AG09319 (cell line): ENCODE data around the gene XRCC5.
A peak's percentile ranks its signal among the peaks of the same experiment; 100 is the strongest.

Experiments used
- DNase-seq: peaks from one replicate; pipeline ENCODE4 v3.0.0-alpha.2; 2010; ENCODE audit warnings: low read depth; ENCODE audit errors: extremely low read depth
- TF ChIP-seq, protein P1 (sequence below): IDR thresholded peaks from 2 replicates; pipeline ENCODE4 v1.5.1; 2011; ENCODE audit warnings: low read depth, mild to moderate bottlenecking, inconsistent platforms, low read length, moderate library complexity

XRCC5 gene

GRCh38 chr2:216108967-216109921 lies at the start of gene XRCC5:
Gene XRCC5 (plus strand): TSS chr2:216109348. CDS start chr2:216109437, 89 bp downstream.
- TF ChIP-seq, protein P1, sequence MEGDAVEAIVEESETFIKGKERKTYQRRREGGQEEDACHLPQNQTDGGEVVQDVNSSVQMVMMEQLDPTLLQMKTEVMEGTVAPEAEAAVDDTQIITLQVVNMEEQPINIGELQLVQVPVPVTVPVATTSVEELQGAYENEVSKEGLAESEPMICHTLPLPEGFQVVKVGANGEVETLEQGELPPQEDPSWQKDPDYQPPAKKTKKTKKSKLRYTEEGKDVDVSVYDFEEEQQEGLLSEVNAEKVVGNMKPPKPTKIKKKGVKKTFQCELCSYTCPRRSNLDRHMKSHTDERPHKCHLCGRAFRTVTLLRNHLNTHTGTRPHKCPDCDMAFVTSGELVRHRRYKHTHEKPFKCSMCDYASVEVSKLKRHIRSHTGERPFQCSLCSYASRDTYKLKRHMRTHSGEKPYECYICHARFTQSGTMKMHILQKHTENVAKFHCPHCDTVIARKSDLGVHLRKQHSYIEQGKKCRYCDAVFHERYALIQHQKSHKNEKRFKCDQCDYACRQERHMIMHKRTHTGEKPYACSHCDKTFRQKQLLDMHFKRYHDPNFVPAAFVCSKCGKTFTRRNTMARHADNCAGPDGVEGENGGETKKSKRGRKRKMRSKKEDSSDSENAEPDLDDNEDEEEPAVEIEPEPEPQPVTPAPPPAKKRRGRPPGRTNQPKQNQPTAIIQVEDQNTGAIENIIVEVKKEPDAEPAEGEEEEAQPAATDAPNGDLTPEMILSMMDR = no peak
- DNase-seq = peak; percentile 94

- TF ChIP-seq, protein P1 = no peak
- DNase-seq = no peak
Observed at GRCh38 chr2:216064014-216064630, 45.0 kb upstream of the XRCC5 start.

DNA sequence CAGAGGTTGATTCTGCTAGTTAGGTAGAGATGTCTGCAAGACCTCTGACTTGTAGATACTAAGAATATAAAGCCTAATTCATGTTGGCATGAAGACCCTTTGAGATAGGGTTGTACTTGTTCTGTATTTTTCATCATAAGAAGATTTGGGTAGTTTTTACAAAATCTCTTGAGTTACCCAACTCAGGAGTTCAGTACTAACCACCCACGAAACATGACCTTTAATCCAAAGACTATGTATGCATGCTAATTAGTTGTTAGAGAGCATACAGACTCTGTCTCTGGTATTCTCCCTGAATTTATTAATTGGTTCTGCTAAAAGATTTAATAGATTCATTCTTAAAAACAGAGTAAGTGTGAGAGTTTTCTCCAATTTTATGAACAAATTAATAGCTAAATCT lies 44.5 kb upstream of the XRCC5 start:
- TF ChIP-seq, protein P1 = no peak
- DNase-seq = no peak

DNA sequence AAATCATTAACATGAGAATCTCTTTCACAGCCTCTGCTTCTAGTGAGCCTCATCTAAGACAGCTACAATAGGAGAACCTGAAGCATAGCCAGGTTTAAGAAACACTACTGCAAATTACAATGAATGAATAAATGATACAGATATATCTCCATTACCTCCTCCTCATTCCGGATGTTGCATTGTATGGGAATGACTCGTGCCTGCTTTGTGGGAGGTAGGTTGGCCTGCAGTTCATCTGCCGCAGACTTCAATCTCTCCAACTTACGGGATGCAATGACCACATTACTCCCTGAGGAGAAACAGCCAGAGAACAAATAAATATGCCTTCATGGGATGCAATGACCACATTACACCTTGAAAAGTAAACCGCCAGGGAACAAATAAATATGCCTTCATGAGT lies 42.9 kb upstream of the XRCC5 start:
- TF ChIP-seq, protein P1 = no peak
- no peak for DNase-seq

GRCh38 chr2:216069028-216069427 lies 40.1 kb upstream of the XRCC5 start:
- no peak for DNase-seq
- TF ChIP-seq, protein P1 = no peak

GRCh38 chr2:216070195-216070594 lies 39.0 kb upstream of the XRCC5 start:
- no peak for DNase-seq
- TF ChIP-seq, protein P1 = no peak
